HepG2 (cell line): ENCODE data around the gene DDAH2. TPM values are rescaled to one million over a fixed set of nuclear protein-coding genes. Genes with fewer than 3 reads are reported as not detected.

Experiments
- CAMTA2 ChIP-seq: sonication (generic); formaldehyde crosslinking; IDR thresholded peaks from 2 replicates; pipeline ENCODE4 v1.4.0; 2020; ENCODE audit warnings: mild to moderate bottlenecking, missing genetic modification reagents, borderline replicate concordance
- CREB3 ChIP-seq: sonication (generic); formaldehyde crosslinking; IDR thresholded peaks from 2 replicates; pipeline ENCODE4 v1.5.0; 2020; ENCODE audit warnings: missing genetic modification reagents
- HDAC1 ChIP-seq: sonication (generic); formaldehyde crosslinking; IDR thresholded peaks from 2 replicates; pipeline ENCODE4 v1.5.1; 2020; ENCODE audit warnings: mild to moderate bottlenecking, missing genetic modification reagents
- MAZ ChIP-seq, 2 experiments: sonication (generic) in 1 of 2; formaldehyde crosslinking in 1 of 2; IDR thresholded peaks; 2 replicates each; pipeline versions ENCODE4 v1.5.0 to v1.6.1; 2012 to 2020; ENCODE audit warnings: low read depth in 2 of 2, mild to moderate bottlenecking in 2 of 2, borderline replicate concordance in 1 of 2, improper control_type of control experiment in 1 of 2, low read length in 1 of 2, missing genetic modification reagents in 1 of 2, moderate library complexity in 1 of 2
- PHF21A ChIP-seq: sonication (generic); formaldehyde crosslinking; IDR thresholded peaks from 2 replicates; pipeline ENCODE4 v1.5.0; 2020; ENCODE audit warnings: mild to moderate bottlenecking, missing genetic modification reagents
- SNAPC5 ChIP-seq: sonication (generic); formaldehyde crosslinking; IDR thresholded peaks from 2 replicates; pipeline ENCODE4 v1.8.1; 2023; ENCODE audit warnings: mild to moderate bottlenecking, missing genetic modification reagents, borderline replicate concordance
- SP2 ChIP-seq: sonication (generic); formaldehyde crosslinking; IDR thresholded peaks from 2 replicates; pipeline ENCODE4 v1.5.1; 2020; ENCODE audit warnings: mild to moderate bottlenecking, missing genetic modification reagents
- ZBTB2 ChIP-seq: sonication (generic); formaldehyde crosslinking; IDR thresholded peaks from 2 replicates; pipeline ENCODE4 v1.8.0; 2022; ENCODE audit warnings: low read depth, missing genetic modification reagents
- ZBTB42 ChIP-seq: sonication (generic); formaldehyde crosslinking; IDR thresholded peaks from 2 replicates; pipeline ENCODE4 v1.5.0; 2020; ENCODE audit warnings: mild to moderate bottlenecking, missing genetic modification reagents
- ZFP62 ChIP-seq: sonication (generic); formaldehyde crosslinking; IDR thresholded peaks from 2 replicates; pipeline ENCODE4 v1.4.0; 2020; ENCODE audit warnings: missing genetic modification reagents
- ZNF17 ChIP-seq: sonication (generic); formaldehyde crosslinking; IDR thresholded peaks from 2 replicates; pipeline ENCODE4 v1.5.0; 2020; ENCODE audit warnings: mild to moderate bottlenecking, missing genetic modification reagents
- ZNF205 ChIP-seq: IDR thresholded peaks from 2 replicates; pipeline ENCODE4 v1.6.1; 2018; ENCODE audit warnings: missing biosample characterization, missing genetic modification reagents
- ZNF749 ChIP-seq: sonication (generic); formaldehyde crosslinking; IDR thresholded peaks from 2 replicates; pipeline ENCODE4 v1.8.0; 2022; ENCODE audit warnings: mild to moderate bottlenecking, missing genetic modification reagents, moderate library complexity, borderline replicate concordance
- polyA plus RNA-seq, 8 experiments: library from polyadenylated mRNA; depleted of rRNA in 3 of 8; stranded (reverse) in 7 of 8; unstranded in 1 of 8; fragments of >200 nt; fragmentation: Illumina TruSeq in 4 of 8; extraction: Trizol in 4 of 8; gene quantifications; 2 replicates each; pipeline versions ENCODE4 v1.2.1 to v1.2.3, GENCODE V29; 2011 to 2016; ENCODE audit warnings: low read depth in 4 of 8, missing spikeins in 1 of 8, mixed read lengths in 1 of 8; ENCODE audit not compliant: insufficient read depth in 1 of 8
- total RNA-seq, 5 experiments: library from RNA; depleted of rRNA; stranded (reverse); fragments of >200 nt; fragmentation: Illumina TruSeq; extraction: Trizol; gene quantifications; 2 replicates each; pipeline ENCODE4 v1.2.3, GENCODE V29; 2016; ENCODE audit warnings: low read depth in 1 of 5
- TF ChIP-seq, protein P1 (sequence below): sonication (generic); formaldehyde crosslinking; IDR thresholded peaks from 2 replicates; pipeline ENCODE4 v1.5.1; 2020; ENCODE audit warnings: mild to moderate bottlenecking, missing genetic modification reagents, borderline replicate concordance
- TF ChIP-seq, protein P2 (sequence below): sonication (generic); formaldehyde crosslinking; IDR thresholded peaks from 2 replicates; pipeline ENCODE4 v1.4.0; 2020; ENCODE audit warnings: missing genetic modification reagents

Gene DDAH2
- total and polyA plus RNA-seq, 2 of the 13 experiments (the other 11 are each of a cell fraction or from before 2014, with no cell fraction given) = 16.4 to 21.1 TPM

- TF ChIP-seq ZFP62 (CRISPR knock-in tag) (no peak), SP2 (no peak; the same call in 1 of the 2 replicates), ZNF17 (no peak), PHF21A (peak; percentile 39; the same call in 1 of the 2 replicates), ZNF205 (CRISPR knock-in tag) (0 out of 2 replicates have a peak, but pooled peaks have one; percentile 12), HDAC1 (CRISPR knock-in tag) (peak; percentile 73; the same call in 1 of the 2 replicates), CAMTA2 (CRISPR knock-in tag) (no peak), SNAPC5 (no peak; the same call in 1 of the 2 replicates), ZBTB2 (CRISPR knock-in tag) (peak; percentile 1; the same call in 1 of the 2 replicates), CREB3 (CRISPR knock-in tag) (no peak), MAZ (IDR thresholded peaks at IDR 0.05; ENCODE audit: borderline replicate concordance, low read depth, low read length) (0 out of 2 replicates have a peak, but pooled peaks have one; percentile 9), MAZ (CRISPR knock-in tag; IDR thresholded peaks at IDR 0.05; ENCODE audit: low read depth) (peak; percentile 71; the same call in 1 of the 2 replicates), ZBTB42 (no peak), ZNF749 (no peak)
- TF ChIP-seq, protein P1, sequence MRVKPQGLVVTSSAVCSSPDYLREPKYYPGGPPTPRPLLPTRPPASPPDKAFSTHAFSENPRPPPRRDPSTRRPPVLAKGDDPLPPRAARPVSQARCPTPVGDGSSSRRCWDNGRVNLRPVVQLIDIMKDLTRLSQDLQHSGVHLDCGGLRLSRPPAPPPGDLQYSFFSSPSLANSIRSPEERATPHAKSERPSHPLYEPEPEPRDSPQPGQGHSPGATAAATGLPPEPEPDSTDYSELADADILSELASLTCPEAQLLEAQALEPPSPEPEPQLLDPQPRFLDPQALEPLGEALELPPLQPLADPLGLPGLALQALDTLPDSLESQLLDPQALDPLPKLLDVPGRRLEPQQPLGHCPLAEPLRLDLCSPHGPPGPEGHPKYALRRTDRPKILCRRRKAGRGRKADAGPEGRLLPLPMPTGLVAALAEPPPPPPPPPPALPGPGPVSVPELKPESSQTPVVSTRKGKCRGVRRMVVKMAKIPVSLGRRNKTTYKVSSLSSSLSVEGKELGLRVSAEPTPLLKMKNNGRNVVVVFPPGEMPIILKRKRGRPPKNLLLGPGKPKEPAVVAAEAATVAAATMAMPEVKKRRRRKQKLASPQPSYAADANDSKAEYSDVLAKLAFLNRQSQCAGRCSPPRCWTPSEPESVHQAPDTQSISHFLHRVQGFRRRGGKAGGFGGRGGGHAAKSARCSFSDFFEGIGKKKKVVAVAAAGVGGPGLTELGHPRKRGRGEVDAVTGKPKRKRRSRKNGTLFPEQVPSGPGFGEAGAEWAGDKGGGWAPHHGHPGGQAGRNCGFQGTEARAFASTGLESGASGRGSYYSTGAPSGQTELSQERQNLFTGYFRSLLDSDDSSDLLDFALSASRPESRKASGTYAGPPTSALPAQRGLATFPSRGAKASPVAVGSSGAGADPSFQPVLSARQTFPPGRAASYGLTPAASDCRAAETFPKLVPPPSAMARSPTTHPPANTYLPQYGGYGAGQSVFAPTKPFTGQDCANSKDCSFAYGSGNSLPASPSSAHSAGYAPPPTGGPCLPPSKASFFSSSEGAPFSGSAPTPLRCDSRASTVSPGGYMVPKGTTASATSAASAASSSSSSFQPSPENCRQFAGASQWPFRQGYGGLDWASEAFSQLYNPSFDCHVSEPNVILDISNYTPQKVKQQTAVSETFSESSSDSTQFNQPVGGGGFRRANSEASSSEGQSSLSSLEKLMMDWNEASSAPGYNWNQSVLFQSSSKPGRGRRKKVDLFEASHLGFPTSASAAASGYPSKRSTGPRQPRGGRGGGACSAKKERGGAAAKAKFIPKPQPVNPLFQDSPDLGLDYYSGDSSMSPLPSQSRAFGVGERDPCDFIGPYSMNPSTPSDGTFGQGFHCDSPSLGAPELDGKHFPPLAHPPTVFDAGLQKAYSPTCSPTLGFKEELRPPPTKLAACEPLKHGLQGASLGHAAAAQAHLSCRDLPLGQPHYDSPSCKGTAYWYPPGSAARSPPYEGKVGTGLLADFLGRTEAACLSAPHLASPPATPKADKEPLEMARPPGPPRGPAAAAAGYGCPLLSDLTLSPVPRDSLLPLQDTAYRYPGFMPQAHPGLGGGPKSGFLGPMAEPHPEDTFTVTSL (CRISPR knock-in tag) = no peak
- TF ChIP-seq, protein P2, sequence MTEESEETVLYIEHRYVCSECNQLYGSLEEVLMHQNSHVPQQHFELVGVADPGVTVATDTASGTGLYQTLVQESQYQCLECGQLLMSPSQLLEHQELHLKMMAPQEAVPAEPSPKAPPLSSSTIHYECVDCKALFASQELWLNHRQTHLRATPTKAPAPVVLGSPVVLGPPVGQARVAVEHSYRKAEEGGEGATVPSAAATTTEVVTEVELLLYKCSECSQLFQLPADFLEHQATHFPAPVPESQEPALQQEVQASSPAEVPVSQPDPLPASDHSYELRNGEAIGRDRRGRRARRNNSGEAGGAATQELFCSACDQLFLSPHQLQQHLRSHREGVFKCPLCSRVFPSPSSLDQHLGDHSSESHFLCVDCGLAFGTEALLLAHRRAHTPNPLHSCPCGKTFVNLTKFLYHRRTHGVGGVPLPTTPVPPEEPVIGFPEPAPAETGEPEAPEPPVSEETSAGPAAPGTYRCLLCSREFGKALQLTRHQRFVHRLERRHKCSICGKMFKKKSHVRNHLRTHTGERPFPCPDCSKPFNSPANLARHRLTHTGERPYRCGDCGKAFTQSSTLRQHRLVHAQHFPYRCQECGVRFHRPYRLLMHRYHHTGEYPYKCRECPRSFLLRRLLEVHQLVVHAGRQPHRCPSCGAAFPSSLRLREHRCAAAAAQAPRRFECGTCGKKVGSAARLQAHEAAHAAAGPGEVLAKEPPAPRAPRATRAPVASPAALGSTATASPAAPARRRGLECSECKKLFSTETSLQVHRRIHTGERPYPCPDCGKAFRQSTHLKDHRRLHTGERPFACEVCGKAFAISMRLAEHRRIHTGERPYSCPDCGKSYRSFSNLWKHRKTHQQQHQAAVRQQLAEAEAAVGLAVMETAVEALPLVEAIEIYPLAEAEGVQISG (CRISPR knock-in tag) = no peak; the same call in 1 of the 2 replicates
Observed at GRCh38 chr6:31729979-31730630, 1.0 kb upstream of the DDAH2 start (continued).
